HEK293 (cell line): ENCODE data around the gene CYP1A1.
A peak's percentile ranks its signal among the peaks of the same experiment; 100 is the strongest.

Experiments used
- KLF16 ChIP-seq: fragments of 450-650 bp; formaldehyde crosslinking; IDR thresholded peaks from 2 replicates; pipeline ENCODE4 v1.5.1; 2017; ENCODE audit warnings: missing biosample characterization, missing genetic modification characterization
- PBX3 ChIP-seq: sonication (generic); formaldehyde crosslinking; IDR thresholded peaks from 2 replicates; pipeline ENCODE4 v1.8.1; 2022; ENCODE audit warnings: mild to moderate bottlenecking, moderate library complexity, missing genetic modification reagents
- SP7 ChIP-seq: fragments of 450-650 bp; formaldehyde crosslinking; IDR thresholded peaks from 2 replicates; pipeline ENCODE4 v1.5.1; 2016; ENCODE audit warnings: missing biosample characterization, missing genetic modification characterization
- ZNF169 ChIP-seq: fragments of 450-650 bp; formaldehyde crosslinking; IDR thresholded peaks from 2 replicates; pipeline ENCODE4 v1.5.1; 2016; ENCODE audit warnings: missing biosample characterization, missing genetic modification characterization
- ZNF311 ChIP-seq: fragments of 450-650 bp; formaldehyde crosslinking; IDR thresholded peaks from 2 replicates; pipeline ENCODE4 v1.5.1; 2017; ENCODE audit warnings: missing biosample characterization, missing genetic modification characterization, borderline replicate concordance
- ZNF488 ChIP-seq: fragments of 450-650 bp; formaldehyde crosslinking; IDR thresholded peaks from 2 replicates; pipeline ENCODE4 v1.5.1; 2016; ENCODE audit warnings: missing biosample characterization, missing genetic modification characterization
- ZNF645 ChIP-seq: fragments of 450-650 bp; formaldehyde crosslinking; IDR thresholded peaks from 2 replicates; pipeline ENCODE4; 2016; ENCODE audit warnings: missing biosample characterization, missing genetic modification characterization
- ZNF76 ChIP-seq: fragments of 450-650 bp; formaldehyde crosslinking; IDR thresholded peaks from 2 replicates; pipeline ENCODE4; 2016; ENCODE audit warnings: low read depth, missing biosample characterization, missing genetic modification characterization, borderline replicate concordance
- TF ChIP-seq, protein P1 (sequence below): fragments of 450-650 bp; formaldehyde crosslinking; IDR thresholded peaks from 2 replicates; pipeline ENCODE4 v1.5.1; 2016; ENCODE audit warnings: missing biosample characterization, missing genetic modification characterization

DNA sequence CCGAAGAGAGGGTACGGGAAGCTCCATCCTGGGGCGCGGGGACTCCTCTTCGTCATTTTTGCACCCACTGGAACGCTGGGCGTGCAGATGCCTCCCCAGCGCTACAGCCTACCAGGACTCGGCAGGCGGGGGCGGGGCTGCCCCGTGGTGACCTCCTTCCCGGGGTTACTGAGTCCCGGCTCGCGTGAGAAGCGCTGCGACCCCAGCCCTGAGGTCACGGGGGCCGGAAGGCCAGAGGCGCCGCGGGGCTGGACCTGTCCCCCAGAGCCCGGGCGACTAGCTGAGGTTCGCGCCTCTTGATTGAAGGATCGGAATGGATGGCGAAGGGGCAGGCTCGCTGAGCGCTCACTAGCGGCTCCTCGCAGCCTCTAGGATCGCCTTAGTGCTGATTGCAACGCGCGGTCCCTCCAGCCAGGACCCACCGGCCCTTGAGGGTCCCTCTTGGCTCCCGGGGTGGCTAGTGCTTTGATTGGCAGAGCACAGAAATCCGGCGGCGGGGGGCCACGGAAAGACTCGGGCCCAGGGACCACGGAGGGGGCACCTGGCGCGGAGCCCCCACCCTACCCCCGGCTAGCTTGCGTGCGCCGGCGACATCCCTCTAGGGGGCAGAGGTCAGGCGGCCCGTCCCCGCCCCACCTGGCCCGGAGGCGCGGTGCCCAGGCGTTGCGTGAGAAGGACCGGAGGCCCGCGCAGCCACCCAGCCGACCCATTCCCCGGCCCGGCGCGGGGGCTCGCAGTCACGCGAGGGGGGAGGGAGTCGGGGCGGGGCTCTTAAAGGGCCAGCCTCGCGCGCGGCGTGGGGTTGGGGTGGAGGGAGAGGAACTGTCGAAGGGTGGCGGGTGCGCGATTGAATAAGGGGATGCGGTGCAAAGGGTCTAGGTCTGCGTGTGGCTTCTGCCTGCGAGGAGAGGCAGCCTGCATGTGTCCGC, 781 bp upstream of the CYP1A1 start:
- TF ChIP-seq, protein P1, sequence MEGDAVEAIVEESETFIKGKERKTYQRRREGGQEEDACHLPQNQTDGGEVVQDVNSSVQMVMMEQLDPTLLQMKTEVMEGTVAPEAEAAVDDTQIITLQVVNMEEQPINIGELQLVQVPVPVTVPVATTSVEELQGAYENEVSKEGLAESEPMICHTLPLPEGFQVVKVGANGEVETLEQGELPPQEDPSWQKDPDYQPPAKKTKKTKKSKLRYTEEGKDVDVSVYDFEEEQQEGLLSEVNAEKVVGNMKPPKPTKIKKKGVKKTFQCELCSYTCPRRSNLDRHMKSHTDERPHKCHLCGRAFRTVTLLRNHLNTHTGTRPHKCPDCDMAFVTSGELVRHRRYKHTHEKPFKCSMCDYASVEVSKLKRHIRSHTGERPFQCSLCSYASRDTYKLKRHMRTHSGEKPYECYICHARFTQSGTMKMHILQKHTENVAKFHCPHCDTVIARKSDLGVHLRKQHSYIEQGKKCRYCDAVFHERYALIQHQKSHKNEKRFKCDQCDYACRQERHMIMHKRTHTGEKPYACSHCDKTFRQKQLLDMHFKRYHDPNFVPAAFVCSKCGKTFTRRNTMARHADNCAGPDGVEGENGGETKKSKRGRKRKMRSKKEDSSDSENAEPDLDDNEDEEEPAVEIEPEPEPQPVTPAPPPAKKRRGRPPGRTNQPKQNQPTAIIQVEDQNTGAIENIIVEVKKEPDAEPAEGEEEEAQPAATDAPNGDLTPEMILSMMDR, result peak; percentile 78; the same call in 1 of the 2 replicates
- TF ChIP-seq PBX3 (CRISPR knock-in tag) (no peak), SP7 (tag by site-specific recombination) (peak; percentile 74), ZNF645 (tag by site-specific recombination) (no peak), ZNF311 (tag by site-specific recombination) (no peak), ZNF488 (tag by site-specific recombination) (no peak), KLF16 (tag by site-specific recombination) (peak; percentile 63), ZNF76 (tag by site-specific recombination) (peak; percentile 27; the same call in 1 of the 2 replicates), ZNF169 (tag by site-specific recombination) (no peak)
